NOMO-1 treated with dmso at 0.1 percent for 144 hours (cell line): Measurements from ENCODE around the gene ABCC9.
"Not testable (repeated sequence)": the region's sequence is repeated elsewhere in the genome, so short reads cannot be mapped to it uniquely, and the experiment has no call there.

ENCODE experiments used
- DNase-seq: peaks from one replicate; lab custom pipeline; 2025; ENCODE audit not compliant: unreplicated experiment; lab: John Stamatoyannopoulos, UW

Gene ABCC9

GRCh38 chr12:21934173-21934572, 7.1 kb downstream of the ABCC9 start:
- no peak for DNase-seq

DNA sequence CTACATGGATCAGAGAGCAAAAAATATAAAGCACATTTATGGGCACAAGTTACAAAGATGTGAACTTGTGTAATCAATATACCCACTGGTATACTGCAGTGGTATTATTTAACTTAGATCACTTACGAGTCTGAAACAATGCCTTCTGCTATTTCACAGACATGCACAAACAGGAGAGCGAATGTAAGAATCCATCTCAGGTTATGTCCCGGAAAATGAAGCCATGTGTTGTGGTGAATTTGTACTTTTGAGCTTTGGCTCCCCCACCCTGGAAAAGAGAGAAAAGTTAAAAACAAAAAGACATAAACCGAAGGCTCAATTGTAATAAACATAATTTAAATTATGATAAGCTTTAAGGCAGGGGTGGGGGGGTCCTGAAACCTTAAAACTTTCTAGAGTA, 7.6 kb downstream of the ABCC9 start:
- no peak for DNase-seq

- not testable (repeated sequence) for DNase-seq
Observed at GRCh38 chr12:21929972-21930371, 11.3 kb downstream of the ABCC9 start.

DNA sequence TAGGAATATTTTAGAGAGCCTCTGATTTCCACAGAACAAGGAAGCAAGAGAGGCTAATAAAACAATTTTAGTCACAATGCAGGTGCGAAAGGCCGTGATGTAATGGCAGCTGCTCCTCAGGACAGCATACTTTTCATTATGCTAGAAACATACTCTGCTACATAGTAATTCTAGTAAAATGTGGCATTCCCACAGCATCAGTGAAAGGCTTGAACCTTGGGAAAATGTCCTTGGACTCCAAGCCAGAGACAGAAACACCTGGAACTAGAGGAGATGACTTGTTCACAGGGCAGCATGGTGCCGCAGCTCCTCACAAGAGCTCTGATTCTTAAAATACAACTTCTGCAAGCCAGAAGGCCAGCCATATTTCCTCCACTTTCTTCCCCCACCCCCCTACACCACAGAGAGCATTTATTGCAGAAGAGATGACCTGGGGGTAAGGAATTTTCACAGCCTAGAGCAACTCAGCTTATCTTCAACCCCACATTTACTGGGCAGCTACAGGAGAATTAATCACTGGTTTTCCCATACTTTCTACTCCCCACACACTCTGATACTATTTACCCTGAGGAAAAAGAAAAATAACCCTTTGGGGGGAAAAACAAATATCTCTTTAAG, 15.8 kb downstream of the ABCC9 start:
- no peak for DNase-seq

DNA sequence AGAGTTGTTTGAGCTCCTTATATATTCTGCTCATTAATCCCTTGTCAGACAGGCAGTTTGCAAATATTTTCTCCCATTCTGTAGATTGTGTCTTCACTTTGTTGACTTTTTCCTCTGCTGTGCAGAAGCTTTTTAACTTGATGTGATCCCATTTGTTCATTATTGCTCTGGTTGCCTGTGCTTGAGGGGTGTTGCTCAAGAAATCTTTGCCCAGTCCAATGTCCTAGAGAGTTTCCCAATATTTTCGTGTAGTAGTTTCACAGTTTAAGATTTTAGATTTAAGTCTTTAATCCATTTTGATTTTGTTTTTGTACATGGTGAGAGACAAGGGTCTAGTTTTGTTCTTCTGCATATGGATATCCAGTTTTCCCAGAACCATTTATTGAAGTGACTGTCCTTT, 19.8 kb downstream of the ABCC9 start:
- no peak for DNase-seq

GRCh38 chr12:21918456-21918855, 22.8 kb downstream of the ABCC9 start:
- no peak for DNase-seq

DNA sequence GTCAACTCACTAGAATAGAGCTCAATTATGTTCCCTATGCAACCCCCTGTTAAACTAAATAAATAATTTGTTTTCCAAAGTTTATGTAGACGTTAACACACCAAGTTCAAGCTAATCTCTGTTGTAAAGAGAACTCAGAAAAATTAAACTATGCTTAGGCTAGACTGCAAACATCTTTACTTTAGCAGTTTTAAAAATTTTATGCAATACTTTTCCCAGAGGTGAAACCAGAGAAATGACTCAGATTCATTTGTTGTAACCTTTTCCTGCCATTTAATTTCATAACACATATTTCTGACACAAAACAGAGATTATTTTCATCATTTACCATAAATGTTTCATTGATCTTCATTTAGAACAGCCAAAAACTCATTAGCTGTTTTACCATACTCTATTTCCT, 27.4 kb downstream of the ABCC9 start:
- DNase-seq: no peak

DNA sequence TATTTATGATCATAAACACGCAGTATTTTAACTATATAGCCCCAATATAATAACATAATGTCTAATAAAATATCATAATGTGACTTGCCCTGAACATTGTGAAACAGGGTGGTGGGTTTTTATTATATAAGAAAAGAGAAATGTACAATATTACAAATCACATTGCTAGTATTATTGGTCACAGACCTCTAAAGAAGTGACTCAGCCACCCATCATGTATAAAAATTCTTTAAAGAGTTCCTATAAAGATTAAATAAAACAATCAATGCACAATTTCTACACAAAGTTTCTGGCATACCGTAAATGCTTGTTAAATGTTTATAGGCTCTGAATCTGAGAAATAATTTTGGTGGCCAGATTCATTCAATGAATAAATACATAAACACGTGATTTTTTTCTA, 28.9 kb downstream of the ABCC9 start:
- DNase-seq: no peak

DNA sequence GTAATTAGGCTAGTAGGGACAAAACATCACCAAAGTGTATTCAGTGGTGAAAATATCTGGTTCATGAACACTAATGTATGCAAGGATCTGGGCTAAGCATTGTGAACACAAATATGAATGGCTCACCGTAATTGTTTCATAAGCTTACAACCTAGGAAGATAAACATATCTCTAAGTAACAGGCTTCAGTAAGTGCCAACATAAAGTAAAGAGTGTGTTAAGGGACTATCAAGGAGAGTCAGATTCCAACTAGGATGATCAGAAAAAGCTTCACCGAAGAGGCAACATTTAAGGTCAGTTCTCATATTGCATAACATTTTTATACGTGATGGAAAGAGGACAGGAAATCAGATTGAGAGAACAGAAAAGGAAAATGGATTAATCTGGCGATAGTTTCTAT, 29.4 kb downstream of the ABCC9 start:
- no peak for DNase-seq

DNA sequence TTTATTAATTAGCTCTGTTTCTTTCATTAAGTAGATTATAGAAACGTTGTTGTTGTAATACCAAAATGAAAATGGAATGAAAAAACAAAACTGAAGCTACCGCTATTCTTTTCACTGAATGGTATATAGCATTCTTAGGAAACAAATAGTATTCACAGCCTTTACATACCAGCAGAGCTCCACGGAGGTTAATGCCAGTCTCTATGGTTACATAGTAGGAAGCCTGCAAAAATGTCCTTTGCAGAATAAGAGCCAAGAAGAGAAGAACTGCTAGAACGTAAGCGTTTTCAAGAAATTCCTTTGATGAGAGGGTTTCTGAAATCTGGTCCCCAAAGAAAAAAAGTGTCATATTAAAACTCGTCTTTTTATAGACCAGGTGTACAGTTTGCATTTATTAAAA, 30.6 kb downstream of the ABCC9 start:
- no peak for DNase-seq

DNA sequence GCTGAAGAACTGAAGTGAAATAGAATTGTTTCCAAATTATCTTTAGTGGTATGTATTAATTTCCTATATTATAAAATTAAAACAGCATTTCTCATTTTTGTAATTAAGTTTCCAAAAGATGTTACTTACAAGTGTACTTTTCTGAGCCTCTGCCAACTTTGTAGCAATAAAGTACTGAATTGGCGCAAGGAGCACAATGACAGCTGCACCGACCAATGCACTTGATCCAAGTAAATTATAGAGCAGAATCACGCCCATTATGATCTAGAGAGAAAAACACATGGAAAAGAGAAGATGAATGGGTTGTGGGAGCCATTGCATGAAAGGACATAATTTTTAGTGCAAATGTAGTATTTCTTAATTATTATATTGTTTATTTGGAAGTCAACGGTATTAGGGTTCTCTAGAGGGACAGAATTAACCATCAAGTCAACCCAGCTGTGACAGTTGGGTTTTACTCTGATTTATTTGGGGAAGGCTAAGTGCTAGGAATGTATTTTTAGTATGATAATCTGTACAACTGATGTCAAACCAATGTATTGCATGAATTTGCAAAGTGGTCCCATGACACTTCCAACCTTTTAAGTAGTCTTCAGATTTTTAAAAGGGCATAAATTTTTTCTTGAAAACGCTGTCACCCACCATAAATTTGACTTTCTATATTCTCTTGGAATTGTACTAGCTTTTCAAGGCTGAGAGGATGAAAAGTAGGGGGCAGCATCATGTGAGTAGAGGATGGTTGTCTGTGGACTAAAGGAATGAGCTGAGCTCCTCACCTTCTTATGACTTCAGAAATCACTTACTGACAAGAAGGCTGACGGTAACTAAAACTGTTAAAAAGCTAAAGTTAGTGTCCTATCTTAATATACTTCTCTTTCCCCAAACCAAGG, 33.0 kb downstream of the ABCC9 start:
- DNase-seq: no peak

GRCh38 chr12:21906919-21907493, 34.2 kb downstream of the ABCC9 start:
- no peak for DNase-seq

GRCh38 chr12:21899532-21899931, 41.7 kb downstream of the ABCC9 start:
- DNase-seq: not testable (repeated sequence)

DNA sequence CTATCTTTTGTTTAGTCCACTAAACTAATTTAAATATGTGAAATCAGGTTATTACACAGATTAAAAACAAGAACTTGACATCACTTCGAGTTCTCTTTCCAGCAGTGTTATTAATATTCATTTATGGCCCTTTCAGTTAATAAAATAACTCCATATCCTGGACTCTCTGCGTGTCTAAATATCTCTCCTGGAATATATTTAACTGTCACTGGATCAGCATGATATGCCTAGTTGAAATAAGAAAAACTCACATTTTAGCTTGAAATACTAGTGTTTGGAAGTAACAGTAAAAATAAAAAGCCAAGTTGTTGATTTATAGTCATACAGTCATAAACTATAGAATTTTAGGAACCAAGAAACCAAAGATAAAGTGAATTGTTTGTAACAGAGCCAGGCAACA, 45.6 kb downstream of the ABCC9 start:
- no peak for DNase-seq

DNA sequence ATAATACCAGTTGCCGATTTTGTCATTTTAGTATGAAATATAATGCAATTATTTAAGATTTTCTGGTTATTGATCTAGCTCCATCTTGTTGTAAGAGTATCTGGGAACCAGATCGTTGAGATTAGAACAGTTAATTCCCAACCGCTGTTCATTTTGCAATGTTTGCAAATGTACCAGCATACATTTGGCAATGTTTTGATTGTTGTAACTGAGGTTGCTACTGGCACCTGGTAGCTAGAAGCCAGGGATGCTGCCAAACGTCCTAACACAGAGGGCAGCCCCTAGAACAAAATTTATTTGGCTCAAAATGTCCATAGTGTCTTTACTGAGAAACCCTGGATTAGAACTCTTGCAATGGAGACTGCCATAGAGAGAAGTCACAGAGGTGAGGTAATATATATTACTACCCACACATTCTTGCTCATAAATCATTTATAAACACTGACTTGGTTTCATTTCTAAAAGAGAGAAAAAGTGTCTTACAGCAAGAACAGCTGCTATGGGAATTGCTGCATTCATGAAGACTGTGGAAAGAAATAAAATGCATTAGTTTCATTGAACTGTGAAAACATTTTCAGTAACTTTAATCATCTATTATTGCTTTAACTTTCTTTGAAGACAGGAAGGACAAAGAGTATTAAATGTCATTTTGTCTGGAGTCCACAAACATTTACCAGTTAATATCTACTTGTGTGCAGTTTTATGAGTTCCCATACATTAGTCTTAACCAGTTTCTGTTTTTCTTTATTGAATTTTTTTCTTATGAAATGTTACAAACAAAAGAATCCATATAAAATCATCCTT, 46.2 kb downstream of the ABCC9 start:
- no peak for DNase-seq

DNA sequence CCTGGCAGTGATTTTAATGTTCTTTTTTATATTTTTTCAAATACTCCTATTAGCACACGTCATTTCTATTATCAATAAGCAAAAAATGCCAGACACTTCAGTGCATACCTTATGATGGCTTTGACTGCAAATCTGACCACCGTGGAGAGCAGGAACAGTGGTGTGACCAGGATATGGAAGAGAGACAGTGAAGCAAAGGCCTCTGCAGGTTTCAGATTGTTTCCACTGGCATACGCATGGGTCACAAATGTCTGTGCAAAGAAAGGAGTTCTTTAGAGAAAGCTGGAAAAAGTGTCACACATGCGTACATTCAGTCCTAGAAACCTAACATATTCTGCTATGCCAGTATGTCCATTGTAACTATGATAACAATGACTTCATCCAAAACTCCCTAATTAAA, 47.3 kb downstream of the ABCC9 start:
- no peak for DNase-seq

DNA sequence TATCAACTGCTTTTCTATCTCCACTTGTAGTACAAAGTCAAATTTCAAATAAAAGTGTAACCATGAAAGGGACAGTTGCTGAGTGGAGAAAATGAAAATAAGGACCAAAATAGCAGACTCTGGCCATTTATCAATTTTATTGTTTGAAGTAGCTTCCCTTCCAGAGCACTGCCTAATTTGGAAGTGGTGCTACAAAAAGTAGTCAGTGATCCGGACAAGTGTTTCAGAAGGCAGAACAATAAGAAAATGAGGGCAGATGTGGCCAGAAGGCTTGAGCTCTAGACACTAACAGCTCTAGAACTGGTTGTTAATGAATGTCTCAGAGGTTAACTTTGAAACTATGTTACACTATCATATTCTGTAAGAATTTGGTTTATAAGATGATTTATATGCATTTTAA, 48.9 kb downstream of the ABCC9 start:
- no peak for DNase-seq

GRCh38 chr12:21891751-21892217, 49.4 kb downstream of the ABCC9 start:
- DNase-seq: no peak

GRCh38 chr12:21888276-21888863, 52.9 kb downstream of the ABCC9 start:
- DNase-seq: no peak

GRCh38 chr12:21884936-21885335, 56.3 kb downstream of the ABCC9 start:
- DNase-seq: no peak

GRCh38 chr12:21882635-21883034, 58.6 kb downstream of the ABCC9 start:
- no peak for DNase-seq
